ENCODE data around the gene FNDC3A.

The FNDC3A gene

DNA sequence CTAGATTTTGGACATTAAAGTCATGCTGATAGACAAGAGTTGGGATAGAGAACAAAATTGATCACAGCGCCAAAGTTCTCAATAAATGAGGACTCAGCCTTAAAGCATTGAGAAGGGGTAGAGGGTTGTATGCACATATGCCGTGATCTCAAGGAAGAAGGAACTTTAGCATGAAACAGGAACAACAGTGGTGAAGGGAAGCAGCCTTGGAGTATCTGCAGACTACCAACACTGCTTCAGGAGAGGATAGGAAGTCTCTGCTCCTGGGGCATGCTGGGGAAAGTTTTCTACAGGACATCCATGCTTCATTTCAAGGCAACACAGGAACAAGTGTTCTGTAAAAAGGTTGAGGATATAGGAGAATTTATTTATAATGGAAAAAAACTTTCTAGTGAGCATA is 132.5 kb downstream of the FNDC3A start:
- Histone ChIP-seq H4K20me1 (ENCODE audit: insufficient read depth) (no peaks in the 10 kb centered on the region), H3K36me3 (ENCODE audit: insufficient read depth) (no peaks in the 10 kb centered on the region), H3K27ac (no peak overlapping the region), H2AFZ (ENCODE audit: low read depth) (no peak overlapping the region), H3K4me1 (ENCODE audit: low read depth, poor library complexity, severe bottlenecking) (no peaks in the 10 kb centered on the region), H3K4me3 (IDR thresholded peaks at IDR 0.05; ENCODE audit: insufficient read depth, low read depth, low read length) (no peak overlapping the region), H3K9ac (no peak overlapping the region), H3K79me2 (ENCODE audit: insufficient read depth, low read depth) (no peaks in the 10 kb centered on the region; the same call in 1 of the 2 replicates), H3K27me3 (ENCODE audit: insufficient read depth, low read depth) (no peaks in the 10 kb centered on the region), H3K4me2 (no peak overlapping the region)
- TF ChIP-seq, protein P1, sequence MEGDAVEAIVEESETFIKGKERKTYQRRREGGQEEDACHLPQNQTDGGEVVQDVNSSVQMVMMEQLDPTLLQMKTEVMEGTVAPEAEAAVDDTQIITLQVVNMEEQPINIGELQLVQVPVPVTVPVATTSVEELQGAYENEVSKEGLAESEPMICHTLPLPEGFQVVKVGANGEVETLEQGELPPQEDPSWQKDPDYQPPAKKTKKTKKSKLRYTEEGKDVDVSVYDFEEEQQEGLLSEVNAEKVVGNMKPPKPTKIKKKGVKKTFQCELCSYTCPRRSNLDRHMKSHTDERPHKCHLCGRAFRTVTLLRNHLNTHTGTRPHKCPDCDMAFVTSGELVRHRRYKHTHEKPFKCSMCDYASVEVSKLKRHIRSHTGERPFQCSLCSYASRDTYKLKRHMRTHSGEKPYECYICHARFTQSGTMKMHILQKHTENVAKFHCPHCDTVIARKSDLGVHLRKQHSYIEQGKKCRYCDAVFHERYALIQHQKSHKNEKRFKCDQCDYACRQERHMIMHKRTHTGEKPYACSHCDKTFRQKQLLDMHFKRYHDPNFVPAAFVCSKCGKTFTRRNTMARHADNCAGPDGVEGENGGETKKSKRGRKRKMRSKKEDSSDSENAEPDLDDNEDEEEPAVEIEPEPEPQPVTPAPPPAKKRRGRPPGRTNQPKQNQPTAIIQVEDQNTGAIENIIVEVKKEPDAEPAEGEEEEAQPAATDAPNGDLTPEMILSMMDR (conservative IDR thresholded peaks at IDR 0.05; ENCODE audit: low read depth, low read length) = no peak

DNA sequence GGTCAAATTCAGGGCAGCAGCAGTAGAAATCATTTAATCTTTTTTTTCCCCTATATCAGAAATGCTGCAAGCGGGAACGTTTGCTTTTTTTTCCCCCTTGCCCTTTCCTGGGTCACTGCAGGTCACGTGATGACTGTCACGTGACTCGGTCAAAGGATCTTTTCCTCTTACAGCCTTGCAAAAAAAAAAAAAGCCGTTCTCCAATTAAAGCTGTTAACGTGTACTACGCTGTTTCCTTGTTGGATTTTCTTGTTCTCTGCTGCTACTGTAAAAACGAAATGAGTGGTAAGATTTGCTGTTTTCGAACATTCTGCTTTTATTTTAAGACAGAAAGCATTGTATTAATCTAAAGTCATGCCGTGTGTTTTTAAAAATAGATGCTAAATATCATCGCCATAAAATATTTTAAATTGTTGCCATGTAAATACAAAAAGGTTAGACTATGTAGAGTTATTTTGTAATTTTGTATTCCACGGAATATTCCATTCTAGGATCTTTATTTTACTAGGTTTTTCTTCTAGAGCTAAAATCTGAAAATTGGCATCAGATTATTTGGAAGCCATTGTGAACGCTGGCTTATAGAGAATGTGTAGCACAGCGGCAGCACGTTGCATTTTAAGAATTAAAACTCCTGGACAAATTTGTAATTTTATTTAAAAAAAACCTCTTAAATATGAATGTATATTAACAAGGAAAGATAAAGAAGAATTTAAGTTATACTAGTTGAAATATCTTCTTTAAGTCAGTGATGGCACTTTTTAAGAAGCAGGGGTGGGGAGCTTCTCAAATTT is 134.6 kb downstream of the FNDC3A start:
- no peaks in the 10 kb centered on the region; the same call in 1 of the 2 replicates for H3K79me2 ChIP-seq (ENCODE audit: insufficient read depth, low read depth)
- no peaks in the 10 kb centered on the region for H4K20me1 ChIP-seq (ENCODE audit: insufficient read depth)
- no peaks in the 10 kb centered on the region for H3K27me3 ChIP-seq (ENCODE audit: insufficient read depth, low read depth)
- no peaks in the 10 kb centered on the region for H3K4me1 ChIP-seq (ENCODE audit: low read depth, poor library complexity, severe bottlenecking)
- no peak overlapping the region for H3K4me3 ChIP-seq (IDR thresholded peaks at IDR 0.05; ENCODE audit: insufficient read depth, low read depth, low read length)
- no peak overlapping the region for H3K4me2 ChIP-seq
- TF ChIP-seq, protein P1 (conservative IDR thresholded peaks at IDR 0.05; ENCODE audit: low read depth, low read length) = no peak
- no peak overlapping the region for H3K27ac ChIP-seq
- no peaks in the 10 kb centered on the region for H3K36me3 ChIP-seq (ENCODE audit: insufficient read depth)
- H2AFZ ChIP-seq (ENCODE audit: low read depth) = no peak overlapping the region
- no peak overlapping the region for H3K9ac ChIP-seq

DNA sequence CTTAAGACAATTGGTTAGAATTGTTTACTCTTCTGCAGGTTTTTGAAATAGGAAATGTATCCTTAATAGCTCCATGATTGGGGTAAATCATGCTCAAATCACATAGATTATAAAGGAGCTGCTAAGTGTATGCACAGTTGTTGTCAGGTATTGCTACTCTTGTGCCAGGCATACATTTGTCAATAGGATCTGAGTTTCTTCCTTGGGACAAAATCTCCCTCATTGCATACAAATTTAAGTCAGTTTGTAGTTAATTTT is 135.1 kb downstream of the FNDC3A start:
- H3K9ac ChIP-seq = no peak overlapping the region
- H3K27ac ChIP-seq = no peak overlapping the region
- H3K4me2 ChIP-seq = no peak overlapping the region
- H3K27me3 ChIP-seq (ENCODE audit: insufficient read depth, low read depth) = no peaks in the 10 kb centered on the region
- no peaks in the 10 kb centered on the region for H4K20me1 ChIP-seq (ENCODE audit: insufficient read depth)
- H3K79me2 ChIP-seq (ENCODE audit: insufficient read depth, low read depth) = no peaks in the 10 kb centered on the region; the same call in 1 of the 2 replicates
- H3K4me1 ChIP-seq (ENCODE audit: low read depth, poor library complexity, severe bottlenecking) = no peaks in the 10 kb centered on the region
- no peaks in the 10 kb centered on the region for H3K36me3 ChIP-seq (ENCODE audit: insufficient read depth)
- no peak overlapping the region for H2AFZ ChIP-seq (ENCODE audit: low read depth)
- no peak overlapping the region for H3K4me3 ChIP-seq (IDR thresholded peaks at IDR 0.05; ENCODE audit: insufficient read depth, low read depth, low read length)
- TF ChIP-seq, protein P1 (conservative IDR thresholded peaks at IDR 0.05; ENCODE audit: low read depth, low read length) = no peak

DNA sequence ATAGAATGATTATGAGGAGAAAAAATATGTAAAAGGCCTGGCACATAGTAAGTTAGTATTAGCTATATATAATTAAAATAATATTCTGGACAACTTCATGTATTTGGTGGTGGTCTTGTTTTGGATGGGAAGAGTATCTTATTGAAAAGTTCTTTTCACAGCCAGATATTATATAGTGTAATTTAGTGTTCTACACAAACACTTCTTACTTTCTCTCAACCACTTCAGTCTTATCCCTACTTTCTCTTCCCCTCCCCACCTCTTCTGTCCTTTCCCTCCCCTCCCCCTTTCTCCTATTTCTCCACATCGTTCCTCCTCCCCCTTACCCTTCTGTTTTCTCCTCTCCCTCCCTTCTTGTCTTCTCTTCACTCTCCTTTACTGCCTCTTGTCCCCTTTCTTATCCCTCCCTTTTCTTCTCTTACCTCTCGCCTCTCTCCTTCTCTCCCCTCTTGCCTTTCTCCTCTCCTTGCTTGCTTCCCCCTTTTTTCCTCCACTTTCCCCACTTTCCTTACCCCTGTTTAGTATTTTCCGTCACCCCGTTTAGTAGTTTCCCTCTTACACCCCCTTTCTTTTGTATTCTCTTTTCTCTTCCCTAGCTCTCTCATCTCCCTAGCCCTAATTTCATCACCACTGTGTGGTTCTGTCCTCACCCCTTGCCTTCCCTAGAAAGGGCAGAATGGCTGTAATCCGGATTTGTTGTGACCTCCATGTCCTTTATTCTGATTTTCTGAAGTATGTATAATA is 137.2 kb downstream of the FNDC3A start:
- H3K4me1 ChIP-seq (ENCODE audit: low read depth, poor library complexity, severe bottlenecking) = no peaks in the 10 kb centered on the region
- no peaks in the 10 kb centered on the region; the same call in 1 of the 2 replicates for H3K79me2 ChIP-seq (ENCODE audit: insufficient read depth, low read depth)
- no peak overlapping the region for H3K4me2 ChIP-seq
- no peak overlapping the region for H3K9ac ChIP-seq
- no peak overlapping the region for H3K4me3 ChIP-seq (IDR thresholded peaks at IDR 0.05; ENCODE audit: insufficient read depth, low read depth, low read length)
- H4K20me1 ChIP-seq (ENCODE audit: insufficient read depth) = no peaks in the 10 kb centered on the region
- H3K27me3 ChIP-seq (ENCODE audit: insufficient read depth, low read depth) = no peaks in the 10 kb centered on the region
- no peak overlapping the region for H2AFZ ChIP-seq (ENCODE audit: low read depth)
- H3K36me3 ChIP-seq (ENCODE audit: insufficient read depth) = no peaks in the 10 kb centered on the region
- no peak overlapping the region for H3K27ac ChIP-seq
- TF ChIP-seq, protein P1 (conservative IDR thresholded peaks at IDR 0.05; ENCODE audit: low read depth, low read length) = no peak

Measured in KMS-11 (cell line).